Parathyroid adenoma (tissue), 2 donors: Measurements from ENCODE around the gene PNMA6E.

ENCODE experiments used
- H2AFZ ChIP-seq: fragments of 300-600 bp; sonication (generic); one replicate; pipeline ENCODE4 v1.7.0; 2017; ENCODE audit warnings: antibody characterized with exemption, mild to moderate bottlenecking
- H3K27ac ChIP-seq: fragments of 300-600 bp; sonication (generic); one replicate; pipeline ENCODE4 v1.7.0; 2017
- H3K27me3 ChIP-seq: fragments of 300-600 bp; sonication (generic); one replicate; pipeline ENCODE4 v1.7.0; 2017; ENCODE audit warnings: low read length; ENCODE audit not compliant: control insufficient read depth, insufficient read depth
- H3K36me3 ChIP-seq: fragments of 300-600 bp; sonication (generic); one replicate; pipeline ENCODE4 v1.7.0; 2017; ENCODE audit warnings: low read length; ENCODE audit not compliant: control insufficient read depth, insufficient read depth
- H3K4me1 ChIP-seq: fragments of 300-600 bp; sonication (generic); one replicate; pipeline ENCODE4 v1.7.0; 2017; ENCODE audit warnings: control low read depth
- H3K4me2 ChIP-seq: fragments of 300-600 bp; sonication (generic); one replicate; pipeline ENCODE4 v1.7.0; 2017; ENCODE audit warnings: low read length
- H3K4me3 ChIP-seq: fragments of 300-600 bp; sonication (generic); one replicate; pipeline ENCODE4 v1.7.0; 2017; ENCODE audit warnings: low read depth, low read length
- H3K79me2 ChIP-seq: fragments of 300-600 bp; sonication (generic); one replicate; pipeline ENCODE4 v1.7.0; 2017; ENCODE audit warnings: control low read depth
- H3K9ac ChIP-seq: fragments of 300-600 bp; sonication (generic); one replicate; pipeline ENCODE4 v1.7.0; 2017; ENCODE audit warnings: mild to moderate bottlenecking
- H3K9me3 ChIP-seq: fragments of 300-600 bp; sonication (generic); one replicate; pipeline ENCODE4 v1.7.0; 2017; ENCODE audit warnings: low read length; ENCODE audit not compliant: control insufficient read depth
- CTCF ChIP-seq: fragments of 300-600 bp; sonication (generic); IDR thresholded peaks from one replicate; pipeline ENCODE4 v1.7.0; 2017; ENCODE audit warnings: antibody characterized with exemption, mild to moderate bottlenecking
- donor health status: primary hyperparathyroidism.

The PNMA6E gene

GRCh38 chrX:153352858-153353257 lies 48.3 kb downstream of the PNMA6E start:
- no peak overlapping the region for H3K4me2 ChIP-seq
- H3K4me1 ChIP-seq, result peaks cover 32% of the 10 kb centered on the region
- H3K27me3 ChIP-seq, result no peaks in the 10 kb centered on the region
- H3K4me3 ChIP-seq, result no peak overlapping the region
- H3K79me2 ChIP-seq, result no peaks in the 10 kb centered on the region
- H3K36me3 ChIP-seq, result no peaks in the 10 kb centered on the region
- H3K9ac ChIP-seq, result no peak overlapping the region
- no peak for TF ChIP-seq CTCF
- H2AFZ ChIP-seq, result no peak overlapping the region
- no peaks in the 10 kb centered on the region for H3K9me3 ChIP-seq
- H3K27ac ChIP-seq, result peak overlapping the region; percentile 62

GRCh38 chrX:153351981-153352380 lies 49.2 kb downstream of the PNMA6E start:
- H2AFZ ChIP-seq, result no peak overlapping the region
- no peaks in the 10 kb centered on the region for H3K27me3 ChIP-seq
- H3K9ac ChIP-seq, result no peak overlapping the region
- peak overlapping the region; percentile 27 for H3K4me3 ChIP-seq
- H3K4me2 ChIP-seq, result peak overlapping the region; percentile 45
- no peaks in the 10 kb centered on the region for H3K79me2 ChIP-seq
- no peak for TF ChIP-seq CTCF
- no peaks in the 10 kb centered on the region for H3K9me3 ChIP-seq
- no peaks in the 10 kb centered on the region for H3K36me3 ChIP-seq
- H3K27ac ChIP-seq, result peak overlapping the region; percentile 62
- H3K4me1 ChIP-seq, result peaks cover 32% of the 10 kb centered on the region

- TF ChIP-seq CTCF, result no peak
- peaks cover 32% of the 10 kb centered on the region for H3K4me1 ChIP-seq
- H3K27ac ChIP-seq, result no peak overlapping the region
- H3K27me3 ChIP-seq, result no peaks in the 10 kb centered on the region
- no peaks in the 10 kb centered on the region for H3K36me3 ChIP-seq
- H3K4me3 ChIP-seq, result no peak overlapping the region
- no peaks in the 10 kb centered on the region for H3K9me3 ChIP-seq
- H3K79me2 ChIP-seq, result no peaks in the 10 kb centered on the region
- no peak overlapping the region for H2AFZ ChIP-seq
- H3K9ac ChIP-seq, result no peak overlapping the region
- H3K4me2 ChIP-seq, result no peak overlapping the region
Observed at GRCh38 chrX:153349952-153350351, 51.2 kb downstream of the PNMA6E start.

GRCh38 chrX:153348421-153348820 lies 52.7 kb downstream of the PNMA6E start:
- no peaks in the 10 kb centered on the region for H3K79me2 ChIP-seq
- H3K27ac ChIP-seq, result no peak overlapping the region
- H3K27me3 ChIP-seq, result no peaks in the 10 kb centered on the region
- no peak overlapping the region for H2AFZ ChIP-seq
- H3K4me2 ChIP-seq, result no peak overlapping the region
- H3K4me1 ChIP-seq, result peaks cover 19% of the 10 kb centered on the region
- no peaks in the 10 kb centered on the region for H3K36me3 ChIP-seq
- H3K9me3 ChIP-seq, result no peaks in the 10 kb centered on the region
- H3K9ac ChIP-seq, result no peak overlapping the region
- no peak overlapping the region for H3K4me3 ChIP-seq
- TF ChIP-seq CTCF, result no peak

- Histone ChIP-seq H3K36me3 (no peaks in the 10 kb centered on the region), H3K79me2 (no peaks in the 10 kb centered on the region), H3K27me3 (no peaks in the 10 kb centered on the region), H3K4me2 (no peak overlapping the region), H3K27ac (no peak overlapping the region), H3K4me1 (peaks cover 12% of the 10 kb centered on the region), H2AFZ (no peak overlapping the region), H3K4me3 (no peak overlapping the region), H3K9ac (no peak overlapping the region), H3K9me3 (no peaks in the 10 kb centered on the region)
- TF ChIP-seq CTCF, result no peak
Observed at GRCh38 chrX:153347530-153347929, 53.6 kb downstream of the PNMA6E start.
